A673 (cell line): ENCODE results near the gene CDC73.

Source experiments
- EZH2 ChIP-seq: fragments of 200-600 bp; sonication (generic); IDR thresholded peaks from 2 replicates; pipeline ENCODE4 v1.6.1; 2017; ENCODE audit warnings: borderline replicate concordance, low read depth, mild to moderate bottlenecking, mixed read lengths, antibody characterized with exemption, low read length; ENCODE audit not compliant: poor library complexity, severe bottlenecking
- TF ChIP-seq, protein P1 (sequence below): fragments of 300-800, 200-600 bp; sonication (generic); conservative IDR thresholded peaks from 2 replicates; pipeline ENCODE4 v1.5.1; 2017; ENCODE audit warnings: low read depth, mild to moderate bottlenecking, antibody characterized with exemption, low read length, moderate library complexity, mixed read lengths

DNA sequence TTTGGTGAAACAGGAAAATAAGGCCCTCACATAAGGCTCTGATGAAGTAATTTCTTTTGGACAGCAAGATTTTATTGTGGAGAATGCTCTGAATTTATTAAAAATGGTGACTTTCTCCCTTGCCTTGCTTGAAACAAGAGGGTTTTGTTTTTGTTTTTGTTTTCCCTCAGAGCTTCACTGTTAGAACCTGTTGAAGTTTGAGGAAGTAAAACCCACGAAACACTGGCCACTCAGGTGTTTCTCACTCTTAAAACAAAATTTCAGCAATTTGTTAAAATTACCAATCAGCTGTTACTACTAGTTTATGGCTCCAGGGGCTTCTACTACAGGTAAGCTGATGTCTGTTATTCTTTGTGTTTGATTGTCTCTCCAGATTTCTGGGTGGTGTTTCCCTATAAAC lies 177.2 kb downstream of the CDC73 start:
- TF ChIP-seq, protein P1, sequence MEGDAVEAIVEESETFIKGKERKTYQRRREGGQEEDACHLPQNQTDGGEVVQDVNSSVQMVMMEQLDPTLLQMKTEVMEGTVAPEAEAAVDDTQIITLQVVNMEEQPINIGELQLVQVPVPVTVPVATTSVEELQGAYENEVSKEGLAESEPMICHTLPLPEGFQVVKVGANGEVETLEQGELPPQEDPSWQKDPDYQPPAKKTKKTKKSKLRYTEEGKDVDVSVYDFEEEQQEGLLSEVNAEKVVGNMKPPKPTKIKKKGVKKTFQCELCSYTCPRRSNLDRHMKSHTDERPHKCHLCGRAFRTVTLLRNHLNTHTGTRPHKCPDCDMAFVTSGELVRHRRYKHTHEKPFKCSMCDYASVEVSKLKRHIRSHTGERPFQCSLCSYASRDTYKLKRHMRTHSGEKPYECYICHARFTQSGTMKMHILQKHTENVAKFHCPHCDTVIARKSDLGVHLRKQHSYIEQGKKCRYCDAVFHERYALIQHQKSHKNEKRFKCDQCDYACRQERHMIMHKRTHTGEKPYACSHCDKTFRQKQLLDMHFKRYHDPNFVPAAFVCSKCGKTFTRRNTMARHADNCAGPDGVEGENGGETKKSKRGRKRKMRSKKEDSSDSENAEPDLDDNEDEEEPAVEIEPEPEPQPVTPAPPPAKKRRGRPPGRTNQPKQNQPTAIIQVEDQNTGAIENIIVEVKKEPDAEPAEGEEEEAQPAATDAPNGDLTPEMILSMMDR: no peak
- TF ChIP-seq EZH2: no peak
